HL-60/S4 treated with retinoic acid at 250 ng/mL for 4 days and 3 days (cell line): ENCODE results near the gene FBLN1.
"Not testable (repeated sequence)": the region's sequence is repeated elsewhere in the genome, so short reads cannot be mapped to it uniquely, and the experiment has no call there.

Source experiments
- in situ Hi-C: fragments of 300-500 bp; cut with MboI; formaldehyde crosslinking; loops from 2 replicates; pipeline ENCODE4 v1.7.0; 2022; ENCODE audit warnings: low sequenced_read_pairs

FBLN1 gene

DNA sequence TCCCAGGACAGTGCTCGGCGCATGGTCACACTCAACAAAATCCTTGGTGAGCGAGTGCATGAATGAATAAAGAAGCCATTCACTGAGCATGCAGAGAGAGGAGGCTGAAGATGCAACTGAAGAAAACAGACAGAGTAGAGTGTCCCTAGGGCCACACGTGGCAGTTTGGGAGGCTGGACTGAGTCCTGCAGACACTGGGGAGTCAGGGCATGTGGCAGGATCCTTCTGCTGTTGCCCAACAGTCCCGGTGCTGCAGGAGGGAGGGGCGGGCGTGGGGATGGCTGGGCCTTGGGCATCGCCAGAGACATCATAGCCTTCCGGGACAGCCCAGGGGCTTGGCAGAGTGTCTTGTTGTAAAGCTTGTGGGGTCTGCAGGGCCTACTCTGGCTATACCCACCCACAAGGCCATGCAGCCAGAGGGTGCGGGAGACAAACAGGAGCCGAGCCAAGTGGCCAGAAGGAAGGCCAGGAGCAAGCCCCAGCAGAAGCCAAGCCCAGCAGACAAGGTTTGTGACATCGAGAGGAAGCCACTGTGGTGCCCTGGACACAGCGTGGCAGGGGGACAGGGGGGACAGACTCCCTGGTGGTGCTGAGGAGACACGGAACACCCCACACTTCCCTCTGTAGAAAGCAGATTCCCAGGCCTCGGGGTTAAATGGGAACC lies 26.7 kb upstream of the FBLN1 start:
- in situ Hi-C loops, result no loop called here

DNA sequence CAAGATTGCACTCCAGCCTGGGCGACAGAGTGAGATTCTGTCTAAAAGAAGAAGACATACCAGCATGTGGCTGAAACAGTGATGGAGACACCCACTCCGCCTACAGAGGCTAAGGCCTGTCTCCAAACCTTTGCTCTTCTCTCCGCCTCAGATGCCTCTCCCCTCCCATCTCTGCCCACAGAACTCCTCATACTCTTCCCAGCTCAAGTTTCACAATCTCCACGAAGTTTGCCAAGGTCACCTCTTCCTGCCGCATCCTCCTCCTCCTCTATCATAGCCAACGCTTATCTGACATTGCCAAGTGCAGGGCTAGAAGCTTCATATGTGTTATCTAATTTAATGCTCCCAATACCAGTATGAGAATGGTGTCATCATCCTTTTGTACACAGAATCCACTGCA lies 25.9 kb upstream of the FBLN1 start:
- in situ Hi-C loops, result no loop called here

- in situ Hi-C loops, result no loop called here
Measured at GRCh38 chr22:45477366-45478107, 25.1 kb upstream of the FBLN1 start.

- in situ Hi-C loops, result no loop called here
Measured at GRCh38 chr22:45478108-45478771, 24.4 kb upstream of the FBLN1 start.

DNA sequence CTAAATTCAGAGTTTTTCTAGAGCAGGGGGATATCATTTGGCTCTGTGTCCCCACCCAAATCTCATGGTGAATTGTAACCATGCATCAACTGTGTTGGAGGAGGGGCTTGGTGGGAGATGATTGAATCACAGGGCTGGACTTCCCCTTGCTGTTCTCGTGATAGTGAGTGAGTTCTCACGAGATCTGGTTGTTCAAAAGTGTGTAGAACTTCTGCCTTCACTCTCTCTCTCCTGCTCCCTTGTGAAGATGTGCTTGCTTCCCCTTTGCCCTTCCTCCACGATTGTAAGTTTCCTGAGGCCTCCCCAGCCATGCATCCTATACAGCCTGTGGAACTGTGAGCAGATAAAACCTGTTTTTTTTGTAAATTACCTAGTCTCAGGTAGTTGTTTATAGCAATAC lies 22.0 kb upstream of the FBLN1 start:
- in situ Hi-C loops, result no loop called here

DNA sequence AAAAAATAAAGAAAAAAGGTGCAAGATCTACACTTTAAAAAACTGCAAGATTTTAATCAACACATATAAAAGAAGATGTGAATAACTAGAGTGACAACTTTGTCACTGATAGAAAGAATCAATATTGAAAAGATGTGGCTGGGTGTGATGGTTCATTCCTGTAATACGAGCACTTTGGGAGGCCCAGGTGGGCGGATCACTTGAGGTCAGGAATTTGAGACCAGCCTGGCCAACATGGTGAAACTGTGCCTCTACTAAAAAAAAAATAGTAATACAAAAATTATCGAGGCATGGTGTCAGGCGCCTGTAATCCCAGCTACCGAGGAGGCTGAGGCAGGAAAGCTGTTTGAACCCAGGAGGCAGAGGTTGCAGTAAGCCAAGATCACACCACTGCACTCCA lies 21.0 kb upstream of the FBLN1 start:
- in situ Hi-C loops, result no loop called here

- in situ Hi-C loops, result no loop called here
Measured at GRCh38 chr22:45482169-45482568, 20.5 kb upstream of the FBLN1 start.

- in situ Hi-C loops, result no loop called here
Measured at GRCh38 chr22:45483319-45483718, 19.4 kb upstream of the FBLN1 start.

DNA sequence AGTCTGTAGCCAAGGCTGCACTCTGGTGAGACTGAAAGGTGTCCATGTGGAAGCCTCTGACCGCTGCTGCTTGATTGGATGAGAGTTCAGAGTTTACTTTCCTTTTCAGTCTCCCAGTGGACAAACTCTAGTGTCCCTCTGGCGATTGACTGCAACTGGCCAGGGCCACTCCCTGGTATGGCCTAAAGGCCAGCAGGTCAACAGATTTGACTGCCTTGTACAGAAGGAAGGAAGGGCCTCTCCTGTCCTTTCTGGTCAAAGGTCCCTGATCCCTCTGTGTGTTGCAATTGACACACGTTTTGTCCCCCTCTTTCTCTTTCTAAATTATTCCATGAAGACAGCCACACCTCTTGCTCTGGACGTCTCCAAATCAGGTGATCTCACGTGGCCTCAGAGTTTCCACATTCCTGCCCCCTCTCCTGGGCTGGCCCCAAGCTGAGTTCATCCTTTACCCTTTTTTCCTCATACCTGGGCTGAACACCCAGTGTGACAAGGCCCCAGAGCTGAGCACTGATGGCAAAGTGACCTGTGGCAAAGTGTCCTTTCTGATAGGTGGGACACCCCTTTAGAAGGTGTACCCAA lies 18.7 kb upstream of the FBLN1 start:
- in situ Hi-C loops, result no loop called here

DNA sequence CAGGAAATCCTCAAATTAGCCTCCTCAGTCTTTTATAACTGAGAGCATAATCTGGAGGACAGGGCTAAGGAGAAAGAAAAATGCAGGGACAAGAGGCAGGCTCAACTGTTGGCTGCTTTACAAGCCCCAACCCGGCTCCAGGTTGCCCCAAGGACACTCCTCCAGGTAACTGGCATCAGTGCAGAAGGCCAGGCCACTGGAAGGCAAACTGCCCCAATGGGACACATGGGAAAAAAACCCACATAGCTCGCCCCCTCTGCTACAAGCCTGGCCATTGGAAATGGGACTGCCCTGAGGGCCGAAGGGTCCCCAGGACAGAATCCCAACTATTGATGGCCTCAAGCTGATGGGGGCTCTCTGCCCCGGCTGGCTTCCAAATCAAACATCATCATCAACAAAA lies 17.9 kb upstream of the FBLN1 start:
- in situ Hi-C loops, result no loop called here

- in situ Hi-C loops, result no loop called here
Measured at GRCh38 chr22:45485261-45485660, 17.4 kb upstream of the FBLN1 start.

- in situ Hi-C loops, result no loop called here
Measured at GRCh38 chr22:45488764-45489370, 13.8 kb upstream of the FBLN1 start.

GRCh38 chr22:45490836-45491235 lies 11.8 kb upstream of the FBLN1 start:
- in situ Hi-C loops, result no loop called here

DNA sequence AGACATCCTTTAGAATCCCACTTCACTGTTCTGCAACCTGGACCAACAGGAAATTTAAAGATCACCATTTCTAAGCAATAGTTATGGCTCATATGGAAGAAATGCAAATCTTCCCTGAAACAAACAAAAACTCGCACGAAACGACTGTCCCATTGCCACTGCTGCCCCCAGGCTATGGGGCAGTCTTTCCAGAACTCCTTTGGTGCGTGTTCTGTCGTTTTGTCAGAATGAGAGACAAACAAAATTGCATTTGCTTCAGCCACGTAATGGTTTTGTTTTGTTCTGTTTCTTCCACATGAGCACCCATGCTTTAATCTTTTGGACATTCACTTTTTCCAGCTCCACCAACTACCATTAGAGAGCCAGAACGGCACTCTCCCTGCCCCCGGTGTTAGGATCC lies 10.8 kb upstream of the FBLN1 start:
- in situ Hi-C loops, result no loop called here

- in situ Hi-C loops, result no loop called here
Measured at GRCh38 chr22:45493286-45493771, 9.4 kb upstream of the FBLN1 start.

DNA sequence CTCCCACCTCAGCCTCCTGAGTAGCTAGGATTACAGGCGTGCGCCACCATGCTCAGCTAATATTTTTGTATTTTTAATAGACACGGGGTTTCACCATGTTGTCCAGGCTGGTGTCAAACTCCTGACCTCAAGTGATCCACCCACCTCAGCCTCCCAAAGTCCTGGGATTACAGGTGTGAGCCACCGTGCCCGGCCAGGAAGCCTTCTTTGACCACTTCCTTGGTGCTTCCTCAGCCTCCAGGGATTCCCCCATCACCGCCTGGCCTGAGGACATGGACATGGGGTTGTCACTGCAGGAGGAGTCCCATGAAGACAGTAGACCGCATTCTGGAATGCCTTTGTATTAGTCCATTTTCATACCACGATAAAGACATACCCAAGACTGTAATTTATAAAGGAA lies 8.4 kb upstream of the FBLN1 start:
- in situ Hi-C loops, result not testable (repeated sequence)

- in situ Hi-C loops, result not testable (repeated sequence)
Measured at GRCh38 chr22:45495616-45496015, 7.1 kb upstream of the FBLN1 start.

DNA sequence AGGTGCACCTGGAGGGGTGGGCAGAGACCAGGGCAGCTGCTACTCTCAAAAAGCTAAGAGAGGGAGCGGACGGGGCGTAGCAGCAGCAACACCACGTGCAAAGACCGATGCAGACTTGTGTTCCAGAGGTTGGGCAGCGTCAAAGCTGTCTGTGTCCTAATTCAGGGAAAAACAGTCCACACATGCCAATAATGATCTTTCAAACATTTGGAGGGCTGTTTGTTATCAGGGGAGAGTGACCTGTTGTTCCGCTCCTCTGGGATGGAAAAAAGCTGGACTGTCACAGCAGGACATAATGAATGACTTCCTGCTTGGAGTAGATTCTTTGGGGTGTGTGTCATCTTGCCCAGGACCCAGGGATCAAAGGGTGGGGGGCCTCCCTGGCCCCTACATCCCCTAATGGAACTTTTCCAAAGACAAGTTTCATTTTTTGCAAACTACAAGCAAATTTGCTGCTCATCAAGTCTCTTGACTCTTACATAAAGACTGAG lies 6.2 kb upstream of the FBLN1 start:
- in situ Hi-C loops, result no loop called here

DNA sequence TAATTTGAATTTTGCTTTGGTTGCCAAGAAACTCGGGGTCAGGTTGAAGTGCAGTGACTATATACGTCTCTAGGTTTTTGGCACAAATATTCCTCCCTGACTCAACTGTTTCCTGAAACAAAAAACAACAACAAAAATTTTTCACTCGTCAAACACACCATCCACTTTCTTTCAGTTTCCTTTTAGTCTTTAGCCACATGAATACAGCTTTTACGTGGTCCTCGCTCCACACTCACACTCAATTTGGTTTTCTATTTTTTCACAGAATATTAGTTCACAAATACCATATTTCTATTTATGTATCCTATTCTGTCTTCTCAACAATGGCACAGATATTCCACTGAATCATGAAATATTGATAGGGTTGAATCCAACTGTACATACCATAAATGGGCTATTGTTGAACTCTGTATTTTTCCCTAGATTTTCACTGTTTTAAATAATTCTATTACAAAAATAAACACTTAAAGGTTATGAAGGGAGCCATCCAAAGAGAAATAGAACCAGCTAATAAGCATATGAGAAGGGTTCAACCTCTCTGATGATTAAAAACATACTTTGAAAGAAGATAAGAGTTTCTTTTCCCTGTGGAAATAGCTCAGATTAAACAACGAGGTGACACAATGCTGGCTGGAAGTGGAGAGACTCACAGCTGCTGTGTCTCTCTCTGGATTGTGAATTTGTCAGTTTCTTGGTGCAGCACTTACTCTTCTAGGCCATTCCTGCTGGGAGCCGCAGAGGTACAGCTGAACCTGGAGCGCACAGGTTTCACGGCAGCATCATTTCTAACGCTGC lies 5.1 kb upstream of the FBLN1 start:
- in situ Hi-C loops, result no loop called here

- in situ Hi-C loops, result no loop called here
Measured at GRCh38 chr22:45499746-45500145, 2.9 kb upstream of the FBLN1 start.
